Measurements from ENCODE around the gene TTI1.

TTI1 gene

GRCh38 chr20:38033330-38034107 is at the start of gene TTI1, which contains the start of gene RPRD1B:
Gene TTI1, minus strand, starts transcription at chr20:38033456. Its CDS starts 19,640 bp downstream, at chr20:38013816.
Gene RPRD1B, plus strand, starts transcription at chr20:38033746. Its CDS starts 202 bp downstream, at chr20:38033948.
- peak; percentile 52 for DNase-seq

- no peak for DNase-seq
These were observed 49.6 kb upstream of the TTI1 start for GRCh38 chr20:38082894-38083293.

GRCh38 chr20:38081575-38081974 is 48.3 kb upstream of the TTI1 start:
- DNase-seq = no peak

- no peak for DNase-seq
These were observed 46.1 kb upstream of the TTI1 start for GRCh38 chr20:38079353-38079752.

GRCh38 chr20:38078084-38078483 is 44.8 kb upstream of the TTI1 start:
- DNase-seq = no peak

- DNase-seq = no peak
These were observed 43.3 kb upstream of the TTI1 start for GRCh38 chr20:38076548-38076947.

GRCh38 chr20:38075161-38075998 is 42.1 kb upstream of the TTI1 start:
- DNase-seq = no peak

- DNase-seq = no peak
These were observed 40.2 kb upstream of the TTI1 start for GRCh38 chr20:38073307-38074071.

GRCh38 chr20:38072898-38073297 is 39.6 kb upstream of the TTI1 start:
- no peak for DNase-seq

GRCh38 chr20:38067717-38068365 is 34.6 kb upstream of the TTI1 start:
- no peak for DNase-seq

- DNase-seq = no peak
These were observed 33.9 kb upstream of the TTI1 start for GRCh38 chr20:38066969-38067716.

- no peak for DNase-seq
These were observed 32.6 kb upstream of the TTI1 start for GRCh38 chr20:38065764-38066375.

- DNase-seq = no peak
These were observed 30.8 kb upstream of the TTI1 start for GRCh38 chr20:38063911-38064530.

- DNase-seq = no peak
These were observed 29.6 kb upstream of the TTI1 start for GRCh38 chr20:38062890-38063289.

GRCh38 chr20:38061109-38061508 is 27.9 kb upstream of the TTI1 start:
- DNase-seq = no peak

- no peak for DNase-seq
These were observed 27.3 kb upstream of the TTI1 start for GRCh38 chr20:38060536-38060935.

- no peak for DNase-seq
These were observed 26.6 kb upstream of the TTI1 start for GRCh38 chr20:38059832-38060231.

- peak; percentile 40 for DNase-seq
These were observed 24.2 kb upstream of the TTI1 start for GRCh38 chr20:38057351-38057972.

- DNase-seq = no peak
These were observed 22.6 kb upstream of the TTI1 start for GRCh38 chr20:38055848-38056247.

- no peak for DNase-seq
These were observed 22.0 kb upstream of the TTI1 start for GRCh38 chr20:38055294-38055693.

Data from 8988T (cell line).